ENCODE results near the gene TCF7.

The TCF7 gene

DNA sequence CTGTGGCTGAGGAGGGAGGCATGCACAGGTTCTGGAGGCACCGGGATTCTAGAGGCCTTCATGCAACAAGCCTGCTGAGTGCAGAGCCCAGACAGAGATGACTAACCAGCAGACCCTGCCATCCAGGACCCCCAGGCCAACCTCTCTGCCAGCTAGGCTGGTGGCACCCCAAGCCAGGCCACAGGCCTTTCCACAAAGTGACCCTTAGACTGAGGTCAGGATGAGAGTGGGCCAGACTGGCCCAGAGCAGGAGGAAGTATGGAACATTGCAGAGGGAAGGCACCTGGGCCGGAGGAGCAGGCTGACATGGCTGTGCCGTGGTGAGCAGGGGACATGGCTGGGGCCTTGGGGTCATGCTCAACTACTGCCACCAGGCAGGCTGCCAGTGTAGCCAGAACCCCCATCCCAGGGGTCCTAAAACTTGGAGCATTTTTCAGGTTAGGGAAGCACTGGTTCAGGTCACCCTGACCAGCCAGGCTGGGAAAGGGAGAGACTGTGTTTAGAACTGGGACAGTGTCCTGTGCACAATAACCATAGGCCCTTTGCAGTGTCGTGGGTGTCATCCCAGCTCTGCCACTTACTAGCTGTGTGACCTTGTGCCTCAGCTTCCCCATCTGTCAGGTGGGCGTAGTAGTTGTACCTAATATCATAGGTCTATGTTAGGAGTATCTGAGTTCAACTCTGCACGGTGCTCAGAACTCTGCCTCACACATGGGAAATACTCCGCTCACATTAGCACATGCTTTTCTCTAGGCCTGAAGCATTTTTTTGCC, 17.3 kb downstream of the TCF7 start:
- DNase-seq = no peak

DNA sequence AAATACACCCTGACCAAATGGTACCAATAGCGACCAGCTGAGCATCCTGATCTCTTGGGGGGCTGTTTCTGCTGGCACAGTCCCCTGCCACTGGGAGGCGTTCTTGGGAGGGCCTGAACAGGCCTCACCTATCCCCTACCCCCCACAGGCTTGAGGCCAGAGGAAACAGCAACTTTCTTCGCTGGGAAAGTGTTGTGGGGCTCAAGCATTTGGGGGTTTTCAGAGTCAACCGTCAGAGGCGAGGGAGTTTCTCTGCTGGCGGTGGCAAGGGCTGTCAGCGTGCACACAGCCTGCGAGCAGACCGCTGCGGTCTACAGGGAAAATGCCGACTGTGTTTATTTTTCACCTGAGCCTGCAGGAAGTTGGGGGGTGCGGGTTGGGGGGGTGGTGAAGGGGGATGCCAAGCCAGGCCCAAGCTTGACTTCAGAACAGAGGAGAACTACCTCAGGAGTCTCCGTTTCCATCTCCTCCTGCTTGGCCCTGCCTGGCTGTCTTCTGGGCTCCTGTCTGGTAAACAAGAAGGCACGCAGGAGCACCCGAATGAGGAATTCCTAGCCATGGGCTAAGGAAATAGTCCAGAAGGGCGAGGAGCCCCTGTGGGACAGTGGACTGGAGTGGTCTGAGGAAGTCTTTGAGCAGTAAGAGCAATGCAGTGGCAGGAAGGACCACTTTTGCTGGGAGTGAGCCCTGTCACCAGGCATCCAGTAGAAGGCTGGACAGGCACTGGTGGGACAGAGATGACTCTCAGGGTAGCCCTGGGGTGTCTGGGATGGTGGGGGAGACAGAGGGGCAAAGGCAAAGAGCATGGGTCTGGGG, 18.1 kb downstream of the TCF7 start:
- DNase-seq = no peak

DNA sequence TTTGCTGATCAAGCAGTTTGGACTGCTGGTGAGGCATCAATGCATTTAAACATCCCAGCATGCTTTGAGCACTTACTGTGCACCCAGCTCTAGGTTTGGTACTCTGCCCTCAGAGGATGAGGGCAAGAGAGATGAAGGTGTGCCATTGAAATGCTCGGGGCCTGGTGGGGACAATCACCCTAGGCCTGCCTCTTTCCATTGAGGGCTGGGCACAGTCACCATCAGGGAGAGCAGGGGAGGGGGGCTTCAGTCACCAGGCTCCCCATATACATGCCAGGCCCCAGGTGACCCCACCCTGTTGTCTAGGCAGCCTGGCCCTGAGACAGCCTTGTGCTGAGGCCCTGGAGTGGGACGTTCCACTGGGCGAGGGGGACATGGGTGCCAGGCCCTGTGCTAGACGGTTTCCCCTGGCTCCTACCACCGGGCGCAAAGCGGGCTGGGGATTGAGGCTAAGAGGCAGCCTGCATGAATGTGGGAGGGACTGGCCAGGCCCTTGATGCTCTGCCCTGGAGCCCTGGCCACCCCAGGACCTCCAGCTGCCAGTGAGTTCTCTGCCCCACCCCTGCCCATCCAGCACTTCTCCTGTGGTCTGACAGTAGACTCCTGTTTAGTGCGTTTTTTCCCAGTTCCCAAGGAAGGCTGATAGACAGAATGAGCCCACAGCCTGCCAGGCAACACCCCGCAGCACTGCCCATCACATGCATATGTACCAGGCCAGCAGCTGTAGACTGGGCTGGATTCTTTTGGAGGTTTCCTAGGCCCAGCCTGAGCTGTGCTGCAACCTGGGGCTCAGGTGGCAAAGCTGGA, 18.9 kb downstream of the TCF7 start:
- no peak for DNase-seq

DNA sequence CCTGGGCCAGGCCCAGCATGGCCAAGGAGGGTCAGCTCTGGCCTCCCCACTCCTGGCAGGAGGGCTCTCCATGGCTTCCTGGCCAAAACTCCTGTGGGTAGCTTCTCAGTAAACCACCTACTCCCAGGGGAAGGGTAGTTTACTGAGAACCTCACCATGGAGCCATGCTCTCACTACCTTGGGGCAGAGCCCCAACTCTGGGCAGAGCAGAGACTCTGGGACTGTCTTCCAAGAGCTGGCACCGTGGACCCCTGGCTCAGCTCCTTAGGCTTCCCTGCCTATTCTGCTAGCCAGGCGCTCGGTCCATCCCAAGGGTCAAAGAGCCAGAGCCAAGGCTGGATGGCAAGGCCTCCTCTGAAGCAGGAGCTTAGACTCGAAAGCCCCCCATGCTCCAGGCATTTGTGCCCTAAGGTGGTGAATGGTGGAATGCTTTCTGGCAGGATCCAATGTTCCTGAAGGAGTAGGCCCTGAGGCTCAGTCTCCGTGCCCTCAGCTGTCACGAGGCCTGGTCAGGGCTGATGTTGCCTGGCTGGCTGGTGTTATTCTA, 19.6 kb downstream of the TCF7 start:
- DNase-seq = no peak

DNA sequence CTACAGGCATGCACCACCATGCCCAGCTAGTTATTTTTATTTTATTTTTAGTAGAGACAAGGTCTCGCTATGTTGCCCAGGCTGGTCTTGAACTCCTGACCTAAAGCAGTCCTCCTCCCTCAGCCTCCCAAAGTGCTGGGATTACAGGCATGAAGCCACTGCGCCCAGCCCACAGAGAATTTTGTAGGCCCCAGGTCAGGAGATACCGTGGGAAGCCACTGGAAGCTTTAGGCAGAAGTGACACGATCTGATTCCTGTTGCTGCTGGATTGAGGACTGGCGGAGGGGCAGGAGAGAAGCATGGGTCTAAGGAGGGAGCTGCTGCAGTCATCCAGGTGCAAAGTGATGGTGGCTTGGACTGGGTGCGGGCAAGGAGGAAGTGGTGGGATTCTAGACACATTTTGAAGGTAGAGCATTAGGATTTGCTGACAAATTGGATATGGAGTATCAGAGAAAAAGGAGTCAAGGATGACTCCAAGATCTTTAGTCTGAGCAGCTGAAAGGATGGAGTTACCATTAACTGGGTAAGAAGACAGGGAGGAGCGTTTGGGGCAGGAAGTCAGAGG, 20.7 kb downstream of the TCF7 start:
- no peak for DNase-seq

DNA sequence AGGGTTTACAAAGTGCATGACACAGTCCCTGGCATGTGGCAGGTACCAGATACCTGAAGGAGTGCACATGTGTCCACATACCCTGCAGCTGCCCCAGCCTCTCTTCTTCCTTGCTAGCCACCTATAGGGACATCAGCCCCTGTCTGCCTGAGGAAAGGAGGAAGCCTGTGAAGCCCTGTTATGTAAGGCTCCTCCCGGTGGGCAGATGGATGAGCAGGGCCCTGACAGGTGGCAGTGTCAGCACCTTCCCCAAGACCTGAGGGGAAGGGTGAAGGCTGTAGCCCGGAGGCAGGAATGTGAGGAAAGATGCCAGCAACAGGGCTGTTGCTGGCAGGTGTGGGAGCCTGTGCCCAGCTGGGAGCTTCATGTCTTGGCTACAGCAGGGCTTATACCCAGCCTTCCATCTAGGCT, 21.7 kb downstream of the TCF7 start:
- no peak for DNase-seq

DNA sequence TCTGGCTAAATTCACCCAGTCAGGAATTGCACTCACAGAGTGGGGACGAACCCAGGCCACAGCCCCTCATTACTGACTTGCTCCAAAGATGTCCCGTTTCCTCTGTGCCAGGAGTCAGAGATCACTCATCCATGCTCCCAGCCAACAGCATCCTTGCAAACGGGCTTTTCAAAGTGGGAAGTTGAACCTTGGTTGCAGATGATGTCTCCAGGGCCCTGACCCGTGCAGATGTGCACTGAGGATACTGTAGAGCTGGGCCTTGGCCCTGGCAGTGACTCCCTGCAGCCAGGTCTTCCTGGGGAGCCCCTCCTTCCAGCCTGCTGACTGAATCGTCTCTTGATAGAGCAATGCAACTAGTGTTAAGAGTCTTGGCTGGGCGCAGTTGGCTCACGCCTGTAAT, 22.3 kb downstream of the TCF7 start:
- DNase-seq = no peak

DNA sequence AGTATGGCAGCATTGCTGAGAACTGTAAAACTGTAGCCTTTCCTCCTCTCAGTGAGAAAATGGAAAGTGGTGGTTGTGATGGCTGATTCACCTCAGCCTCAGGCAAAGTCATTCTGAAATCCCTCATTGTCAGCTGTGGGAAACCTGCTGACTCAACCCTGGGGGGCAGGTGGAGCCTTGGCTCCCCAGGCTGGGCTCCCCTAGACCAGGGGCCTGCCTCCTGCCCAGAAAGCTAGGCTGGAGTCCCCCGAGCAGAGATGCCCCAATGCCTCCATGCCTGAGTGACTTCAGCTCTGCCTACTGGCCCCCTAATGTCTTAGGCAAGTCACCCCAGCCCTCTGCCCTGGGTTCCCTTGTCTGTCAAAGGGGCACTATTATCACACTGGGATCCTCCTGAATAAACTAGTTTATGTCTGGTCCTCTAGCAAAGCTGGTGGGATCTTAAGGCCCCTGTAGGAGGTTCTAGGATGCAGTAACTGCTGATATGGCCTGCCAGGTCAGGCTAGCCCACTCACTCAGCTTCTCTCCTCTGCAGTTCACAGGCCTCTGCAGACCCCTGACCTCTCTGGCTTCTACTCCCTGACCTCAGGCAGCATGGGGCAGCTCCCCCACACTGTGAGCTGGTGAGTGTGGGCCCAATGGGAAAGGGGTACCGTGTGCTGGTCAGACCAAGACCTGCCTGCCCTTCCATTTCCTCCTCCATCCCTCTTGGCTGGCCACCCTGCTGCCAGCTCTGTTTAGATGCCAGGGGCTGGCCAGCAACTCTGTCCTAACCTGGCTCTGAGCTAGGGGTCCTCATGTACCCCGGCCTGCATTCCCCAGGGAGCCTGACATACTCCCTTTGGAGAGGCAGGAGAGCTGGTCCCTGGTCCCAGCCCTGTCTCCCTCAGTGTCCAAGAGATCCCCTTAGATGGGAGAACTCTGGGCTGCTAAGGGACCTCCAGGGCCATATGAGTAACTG, 24.2 kb downstream of the TCF7 start:
- DNase-seq = no peak

DNA sequence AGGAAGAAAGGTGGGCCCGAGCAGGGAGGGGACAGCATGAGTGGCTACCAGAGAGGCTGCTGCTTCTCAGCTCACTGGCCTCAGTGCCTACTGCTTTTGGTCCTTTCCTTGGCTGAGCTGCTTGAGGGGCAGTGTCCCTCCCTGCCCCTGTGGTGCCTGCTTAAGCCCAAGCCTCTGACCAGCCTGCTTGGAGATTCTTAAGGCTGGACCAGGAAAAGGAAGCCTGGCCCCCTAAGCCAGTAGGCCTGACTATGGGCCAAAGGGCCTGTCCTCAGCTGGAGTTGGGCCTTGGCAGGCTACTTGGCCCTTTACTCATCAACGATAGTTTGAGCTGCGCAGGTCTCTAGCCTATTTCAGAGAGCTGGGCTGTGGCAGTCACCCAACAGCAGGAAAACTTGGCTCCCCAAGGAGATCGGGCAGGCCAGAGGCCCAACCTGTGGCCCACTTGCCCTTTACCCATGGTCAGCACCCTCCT, 24.9 kb downstream of the TCF7 start:
- no peak for DNase-seq

DNA sequence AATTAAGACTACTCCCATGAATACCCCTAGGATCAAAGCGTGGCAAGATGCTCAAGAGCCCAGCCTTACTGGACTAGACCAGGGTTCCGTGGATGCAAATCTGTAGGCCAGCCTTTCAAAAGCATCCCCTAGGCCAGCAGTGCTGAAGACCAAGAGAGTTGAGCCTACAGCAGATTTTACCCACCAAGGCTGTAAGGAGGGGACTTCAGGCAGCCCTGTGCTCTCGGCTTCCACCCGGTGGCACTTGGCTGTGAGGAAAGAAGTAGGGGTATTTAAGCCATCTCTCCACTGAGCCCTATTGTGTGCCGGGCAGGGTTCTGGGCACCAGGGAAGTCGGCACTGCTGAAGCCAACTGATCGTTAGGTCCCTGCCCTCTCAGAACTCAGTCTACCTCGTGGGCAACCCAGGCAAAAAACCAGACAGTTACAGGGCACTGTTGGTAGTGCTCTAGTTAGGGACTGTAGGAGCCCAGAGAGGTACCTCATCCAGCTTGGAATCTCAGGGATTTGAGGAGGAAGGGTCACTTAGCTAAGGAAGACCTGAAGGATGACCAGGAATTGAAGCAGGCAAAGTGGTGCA, 25.5 kb downstream of the TCF7 start:
- no peak for DNase-seq

DNA sequence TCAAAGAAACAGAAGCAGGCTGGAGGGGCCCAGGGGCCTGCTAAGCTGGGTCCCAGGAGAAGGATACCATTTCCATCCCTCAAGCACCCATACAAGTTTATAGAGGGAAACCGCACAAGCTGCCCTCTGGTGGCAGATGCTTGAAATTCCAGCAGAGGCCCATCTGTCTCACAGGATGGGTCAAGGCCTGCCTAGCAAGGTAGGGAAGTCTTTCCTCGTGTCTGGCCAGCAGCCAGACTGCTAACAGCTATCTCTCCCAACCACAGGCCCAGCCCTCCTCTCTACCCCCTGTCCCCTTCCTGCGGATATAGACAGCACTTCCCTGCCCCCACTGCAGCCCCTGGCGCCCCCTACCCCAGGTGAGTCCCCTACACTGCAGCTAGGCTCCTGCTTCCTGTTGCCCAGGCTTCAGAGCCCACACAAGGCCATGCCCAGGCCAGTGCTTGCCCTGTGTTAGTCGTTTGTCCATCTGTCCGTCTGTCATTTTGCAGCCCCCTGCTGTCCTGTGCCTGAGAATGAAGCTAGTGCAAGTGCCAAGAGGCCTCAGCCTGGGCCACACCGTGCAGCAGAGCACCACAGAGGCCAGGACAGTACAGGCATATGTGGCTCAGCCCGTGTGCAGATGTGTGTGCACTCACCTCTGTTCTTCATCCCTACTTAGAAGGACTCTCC, 26.2 kb downstream of the TCF7 start:
- DNase-seq = peak; percentile 6

DNA sequence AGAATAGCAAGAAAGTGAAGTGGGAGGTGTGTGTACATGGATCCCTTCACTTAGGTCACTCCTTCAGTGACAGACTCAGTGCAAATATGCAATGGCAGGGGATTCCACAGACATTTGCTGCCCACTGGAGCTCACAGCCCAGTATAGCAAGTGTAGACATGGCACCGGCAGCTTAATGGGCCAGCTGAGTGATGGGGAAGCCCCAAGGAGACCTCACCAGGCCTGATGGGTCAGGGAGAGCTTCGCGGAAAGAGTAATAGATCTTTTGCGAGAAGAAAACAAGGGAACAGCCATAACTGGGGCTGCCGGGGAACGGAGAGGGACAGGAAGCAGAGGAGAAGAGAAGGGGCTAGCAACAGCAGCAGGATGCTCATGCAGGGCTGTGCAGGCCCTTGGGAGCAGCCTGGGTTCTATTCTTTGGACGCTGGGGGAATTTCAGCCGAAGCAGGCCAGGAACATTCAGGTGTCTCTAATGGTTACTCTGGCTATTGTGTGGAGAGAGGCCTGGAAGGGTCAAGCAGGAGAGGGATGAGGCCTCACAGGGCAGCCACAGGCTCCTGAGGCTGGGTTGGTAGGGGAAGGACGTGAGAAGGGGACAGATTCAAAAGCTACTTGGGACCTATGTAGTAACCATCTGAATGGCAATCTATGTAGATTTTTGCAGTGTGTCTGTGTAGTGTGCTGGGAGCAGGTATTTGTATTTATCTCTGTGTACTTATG, 27.0 kb downstream of the TCF7 start:
- DNase-seq = no peak

DNA sequence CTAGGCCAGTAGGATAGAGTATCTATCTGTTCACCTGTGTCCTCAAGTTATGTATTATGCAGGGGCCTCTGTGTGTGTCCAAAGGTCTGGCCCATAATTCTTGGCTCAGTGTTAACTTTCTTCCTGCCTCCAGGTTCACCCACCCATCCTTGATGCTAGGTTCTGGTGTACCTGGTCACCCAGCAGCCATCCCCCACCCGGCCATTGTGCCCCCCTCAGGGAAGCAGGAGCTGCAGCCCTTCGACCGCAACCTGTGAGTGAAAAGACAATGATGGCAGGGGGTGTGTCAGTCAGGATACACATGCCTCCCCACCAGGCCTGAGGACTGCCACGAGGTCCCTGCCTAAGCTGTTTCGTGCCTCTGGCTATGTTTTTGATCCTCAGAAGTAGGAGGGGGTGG, 27.6 kb downstream of the TCF7 start:
- no peak for DNase-seq

DNA sequence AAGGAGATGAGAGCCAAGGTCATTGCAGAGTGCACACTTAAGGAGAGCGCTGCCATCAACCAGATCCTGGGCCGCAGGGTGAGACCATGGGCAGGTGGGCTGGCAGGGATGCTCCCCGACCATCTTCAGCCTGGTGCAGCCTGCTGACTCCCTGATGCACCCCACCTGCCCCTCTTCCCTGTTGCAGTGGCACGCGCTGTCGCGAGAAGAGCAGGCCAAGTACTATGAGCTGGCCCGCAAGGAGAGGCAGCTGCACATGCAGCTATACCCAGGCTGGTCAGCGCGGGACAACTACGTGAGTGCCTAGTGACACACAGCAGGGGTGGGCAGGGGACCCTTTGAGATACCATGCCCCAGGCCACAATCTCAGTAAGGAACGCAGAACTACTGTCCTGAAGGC, 28.3 kb downstream of the TCF7 start:
- no peak for DNase-seq

DNA sequence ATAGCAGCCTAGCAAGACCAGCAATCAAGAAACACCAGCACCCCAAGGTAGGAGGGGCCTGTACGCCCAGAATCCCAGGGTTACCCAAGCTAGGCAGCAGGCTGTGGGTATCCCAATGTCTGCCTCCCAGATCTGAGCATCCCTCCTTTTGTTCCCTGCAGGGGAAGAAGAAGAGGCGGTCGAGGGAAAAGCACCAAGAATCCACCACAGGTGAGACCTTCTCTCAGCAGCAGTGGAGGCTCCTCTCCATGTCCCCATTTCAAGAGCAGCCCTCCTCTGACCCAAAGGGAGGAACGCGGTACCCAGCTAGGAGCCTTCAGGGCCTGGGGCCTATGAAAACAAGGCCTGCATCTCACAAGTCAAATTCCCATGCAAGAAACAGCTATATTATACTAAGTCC, 28.9 kb downstream of the TCF7 start:
- no peak for DNase-seq

DNA sequence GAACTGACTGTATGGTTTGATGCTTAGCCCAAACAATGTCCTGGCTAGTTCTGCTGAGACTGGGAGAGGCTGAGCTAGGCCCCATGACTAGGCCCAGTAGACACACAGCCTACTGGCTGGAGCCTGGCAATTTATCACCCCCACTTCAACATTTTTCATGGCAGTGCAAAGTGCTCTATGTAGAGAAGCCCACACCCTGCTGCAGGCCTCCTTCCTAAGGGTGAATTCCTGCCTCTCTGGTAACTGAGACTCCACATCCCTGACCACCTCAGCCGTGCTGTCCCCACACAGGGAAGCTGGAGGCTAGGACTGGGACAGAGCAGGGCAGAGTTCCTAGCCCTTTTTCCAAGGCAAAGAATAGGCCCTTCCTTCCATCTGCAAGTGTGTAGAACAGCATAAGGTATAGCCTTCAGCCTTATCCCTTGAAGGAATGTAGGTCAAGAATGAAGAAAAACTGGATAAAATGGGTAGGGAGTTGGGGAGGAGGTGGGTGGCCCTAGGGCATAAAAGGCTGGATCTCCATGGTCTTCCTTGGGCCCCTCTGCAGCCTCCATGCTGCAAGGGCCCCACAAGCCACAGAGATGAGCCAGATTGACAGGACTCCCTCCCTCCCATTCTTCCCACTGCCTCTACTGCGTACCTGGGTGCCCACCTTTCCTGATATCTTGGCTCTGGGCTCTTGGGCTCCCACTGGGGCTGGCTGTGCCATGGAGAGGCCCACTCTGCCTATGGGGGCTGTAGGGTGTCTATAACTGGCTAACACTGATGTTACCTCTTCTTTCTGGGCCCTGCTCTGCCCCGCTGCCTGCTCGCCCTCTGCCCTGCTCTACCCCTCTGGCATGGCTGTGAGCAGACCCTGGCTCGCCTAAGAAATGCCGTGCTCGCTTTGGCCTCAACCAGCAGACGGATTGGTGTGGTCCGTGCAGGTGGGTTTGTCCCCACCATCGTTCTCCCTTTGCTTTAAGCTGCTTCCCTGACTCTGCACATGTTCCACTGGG, 29.8 kb downstream of the TCF7 start:
- no peak for DNase-seq

DNA sequence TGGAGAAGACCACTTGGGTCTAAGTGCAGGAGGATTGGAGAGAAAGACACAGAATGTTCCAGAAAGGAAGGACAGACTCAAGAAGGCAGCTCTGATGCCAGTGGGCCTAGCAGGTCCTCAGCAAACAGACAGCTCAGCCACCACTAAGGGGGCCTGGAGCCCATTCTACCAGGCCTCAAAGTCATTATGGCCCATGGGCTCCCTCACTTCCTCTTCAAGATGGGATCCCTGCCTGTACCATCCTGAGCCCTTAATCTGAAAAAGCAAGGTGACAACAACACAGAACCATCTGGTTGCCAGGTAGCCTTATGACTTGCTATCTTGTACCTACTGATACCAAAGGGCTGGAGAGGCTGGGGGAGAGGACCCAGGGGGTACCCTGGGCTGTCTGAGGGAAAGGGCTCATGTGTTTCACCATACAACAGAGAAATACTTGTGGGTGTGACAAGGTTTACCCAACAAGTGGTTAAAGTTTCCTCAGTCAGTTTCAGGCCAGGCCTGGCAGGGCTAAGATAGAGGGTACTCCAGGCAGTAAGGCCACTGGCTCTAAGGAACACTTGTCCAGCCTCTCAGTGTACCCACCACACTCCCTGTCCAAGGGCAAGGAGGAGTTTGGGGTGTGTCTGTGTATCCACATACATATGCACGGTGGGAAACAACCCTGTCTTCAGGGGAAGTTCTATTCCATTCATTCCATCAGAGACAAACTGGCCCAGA, 30.7 kb downstream of the TCF7 start:
- DNase-seq = no peak

All from NCI-H446 treated with DMSO at 0.1 percent for 48 hours (cell line).